ENCODE results near the gene TNFRSF1B.
A peak's percentile ranks its signal among the peaks of the same experiment; 100 is the strongest.

The TNFRSF1B gene

DNA sequence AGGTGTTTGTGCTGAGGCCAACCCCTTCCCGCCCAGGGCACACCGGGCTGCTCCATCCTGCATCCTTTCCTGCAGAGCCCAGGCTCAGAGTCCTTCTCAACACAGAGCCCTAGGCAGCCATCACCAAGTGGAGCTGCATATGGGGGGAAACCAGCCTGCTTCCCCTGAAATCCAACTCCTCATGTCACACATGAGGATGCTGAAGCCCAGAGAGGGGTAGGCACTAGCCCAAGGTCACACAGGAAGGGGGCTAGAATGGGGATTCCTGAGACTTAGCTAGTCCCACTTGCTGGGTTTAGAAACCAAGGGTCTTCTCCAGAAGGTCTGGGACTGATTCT, 5.5 kb upstream of the TNFRSF1B start:
- H3K27me3 ChIP-seq (ENCODE audit: control insufficient read depth in 3 of 3, insufficient read depth in 3 of 3, low read depth in 1 of 3, low read length in 3 of 3), result peaks cover 0 to 33% (median 2%) of the 10 kb centered on the region in 3 experiments
- H2BK15ac ChIP-seq (ENCODE audit: low read length), result no peak overlapping the region
- H3K4ac ChIP-seq (ENCODE audit: low read length), result no peak overlapping the region
- no peak for DNase-seq (ENCODE audit: low spot score)
- H3K4me1 ChIP-seq (ENCODE audit: control insufficient read depth in 2 of 2, insufficient read depth in 1 of 2, low read depth in 1 of 2, low read length in 2 of 2), result peaks cover 10 to 16% of the 10 kb centered on the region in 2 donors
- no peak overlapping the region for H4K91ac ChIP-seq (ENCODE audit: low read depth, low read length, poor library complexity)
- H3K4me2 ChIP-seq (ENCODE audit: insufficient read depth, low read length, poor library complexity, severe bottlenecking), result no peak overlapping the region
- H4K8ac ChIP-seq (ENCODE audit: low read depth, low read length), result no peak overlapping the region
- H3K14ac ChIP-seq (ENCODE audit: low read length), result no peak overlapping the region
- no peak overlapping the region for H3K23ac ChIP-seq (ENCODE audit: low read depth, low read length, poor library complexity)
- no peak overlapping the region for H2AFZ ChIP-seq (ENCODE audit: low read length)
- no peak overlapping the region for H2BK120ac ChIP-seq (ENCODE audit: low read depth, low read length)
- no CpG with 5 or more reads among the region's 2 CpGs for WGBS, 2 donors (ENCODE audit: extremely low coverage in 2 of 2, insufficient read length in 2 of 2, insufficient replicate concordance in 1 of 2)
- no peak overlapping the region for H2BK5ac ChIP-seq (ENCODE audit: low read length)
- H3K79me1 ChIP-seq (ENCODE audit: low read depth, low read length), result no peaks in the 10 kb centered on the region
- no peak overlapping the region for H2AK5ac ChIP-seq (ENCODE audit: low read depth, low read length)
- H3K36me3 ChIP-seq (replicated peaks in 1 of 2; ENCODE audit: control insufficient read depth in 2 of 2, insufficient read depth in 2 of 2, low read length in 2 of 2), result no peaks in the 10 kb centered on the region
- H3K18ac ChIP-seq (ENCODE audit: low read length), result no peak overlapping the region
- H3K4me3 ChIP-seq (ENCODE audit: low read length in 2 of 2), result no peak overlapping the region
- no peak overlapping the region for H3K27ac ChIP-seq (replicated peaks; ENCODE audit: low read length)
- no peaks in the 10 kb centered on the region for H3K9me3 ChIP-seq (replicated peaks in 1 of 2; ENCODE audit: control insufficient read depth in 2 of 2, insufficient read depth in 1 of 2, low read depth in 1 of 2, low read length in 2 of 2)
- H3K9ac ChIP-seq (ENCODE audit: low read depth, low read length, poor library complexity), result no peak overlapping the region
- no peak overlapping the region for H2BK12ac ChIP-seq (ENCODE audit: low read length)

DNA sequence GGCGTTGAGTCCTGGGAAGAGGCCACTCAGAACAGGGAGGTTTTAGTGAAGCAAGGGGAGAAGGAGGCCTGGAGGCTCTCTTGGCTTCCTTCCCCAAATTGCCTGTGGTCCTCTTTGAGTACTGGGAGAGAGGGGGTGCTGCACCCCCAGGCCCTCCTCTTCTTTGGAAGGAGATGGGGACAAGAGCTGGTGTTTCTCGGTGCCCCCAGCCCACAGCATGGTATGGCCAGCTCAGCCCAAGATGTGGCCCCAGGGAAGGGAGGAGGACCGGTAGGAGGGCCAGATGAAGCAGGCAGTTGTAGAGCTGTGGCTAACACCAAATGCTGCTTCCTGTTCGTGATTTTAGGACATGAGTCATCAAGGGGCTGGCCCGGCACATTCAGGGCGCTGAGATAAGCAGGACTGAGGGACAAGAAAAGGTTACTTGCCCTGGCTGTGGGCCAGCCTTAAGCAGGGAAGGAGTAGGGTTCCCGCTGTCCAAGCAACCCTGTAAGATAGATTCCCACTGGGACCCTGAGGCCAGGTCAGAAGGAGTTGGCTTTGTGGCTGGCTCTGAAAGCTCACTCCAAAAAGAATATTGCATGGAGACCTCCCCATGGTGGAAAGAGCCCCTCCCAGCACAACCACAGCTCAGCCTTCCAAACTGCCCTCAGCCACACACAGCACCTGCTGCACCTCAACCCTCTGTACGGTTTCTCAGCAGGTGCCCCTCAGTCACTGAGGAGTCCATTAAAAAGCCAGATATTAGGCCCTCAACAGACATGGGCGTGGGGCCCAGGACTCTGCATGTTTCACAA, 4.9 kb upstream of the TNFRSF1B start:
- DNase-seq (ENCODE audit: low spot score), result no peak

GRCh38 chr1:12162459-12163137, 4.2 kb upstream of the TNFRSF1B start:
- no peak overlapping the region for H2BK120ac ChIP-seq (ENCODE audit: low read depth, low read length)
- DNase-seq (ENCODE audit: low spot score), result no peak
- no peak overlapping the region for H2AFZ ChIP-seq (ENCODE audit: low read length)
- peak overlapping the region; percentile 88 for H2AK5ac ChIP-seq (ENCODE audit: low read depth, low read length)
- peaks cover 14 to 18% of the 10 kb centered on the region in 2 donors for H3K4me1 ChIP-seq (ENCODE audit: control insufficient read depth in 2 of 2, insufficient read depth in 1 of 2, low read depth in 1 of 2, low read length in 2 of 2)
- no peak overlapping the region for H3K9ac ChIP-seq (ENCODE audit: low read depth, low read length, poor library complexity)
- H3K18ac ChIP-seq (ENCODE audit: low read length), result no peak overlapping the region
- H3K4me2 ChIP-seq (ENCODE audit: insufficient read depth, low read length, poor library complexity, severe bottlenecking), result no peak overlapping the region
- H4K91ac ChIP-seq (ENCODE audit: low read depth, low read length, poor library complexity), result no peak overlapping the region
- peak overlapping the region; percentile 67 for H3K14ac ChIP-seq (ENCODE audit: low read length)
- no peak overlapping the region for H3K4me3 ChIP-seq (ENCODE audit: low read length in 2 of 2)
- no peak overlapping the region for H2BK12ac ChIP-seq (ENCODE audit: low read length)
- H3K4ac ChIP-seq (ENCODE audit: low read length), result no peak overlapping the region
- peak overlapping the region; percentile 51 for H3K23ac ChIP-seq (ENCODE audit: low read depth, low read length, poor library complexity)
- H2BK5ac ChIP-seq (ENCODE audit: low read length), result no peak overlapping the region
- no peak overlapping the region for H3K27ac ChIP-seq (replicated peaks; ENCODE audit: low read length)
- H3K9me3 ChIP-seq (replicated peaks in 1 of 2; ENCODE audit: control insufficient read depth in 2 of 2, insufficient read depth in 1 of 2, low read depth in 1 of 2, low read length in 2 of 2), result no peaks in the 10 kb centered on the region
- H3K36me3 ChIP-seq (replicated peaks in 1 of 2; ENCODE audit: control insufficient read depth in 2 of 2, insufficient read depth in 2 of 2, low read length in 2 of 2), result no peaks in the 10 kb centered on the region
- WGBS, 2 donors (ENCODE audit: extremely low coverage in 2 of 2, insufficient read length in 2 of 2, insufficient replicate concordance in 1 of 2), result no CpG with 5 or more reads among the region's 11 CpGs
- peaks cover 7 to 46% (median 12%) of the 10 kb centered on the region in 3 experiments for H3K27me3 ChIP-seq (ENCODE audit: control insufficient read depth in 3 of 3, insufficient read depth in 3 of 3, low read depth in 1 of 3, low read length in 3 of 3)
- H3K79me1 ChIP-seq (ENCODE audit: low read depth, low read length), result no peaks in the 10 kb centered on the region
- no peak overlapping the region for H4K8ac ChIP-seq (ENCODE audit: low read depth, low read length)
- peak overlapping the region; percentile 93 for H2BK15ac ChIP-seq (ENCODE audit: low read length)

More for the DNA sequence above, 4.9 kb upstream of the TNFRSF1B start:
- no peak overlapping the region for H2BK12ac ChIP-seq (ENCODE audit: low read length)
- H3K9ac ChIP-seq (ENCODE audit: low read depth, low read length, poor library complexity), result no peak overlapping the region
- H3K23ac ChIP-seq (ENCODE audit: low read depth, low read length, poor library complexity), result peak overlapping the region; percentile 25
- WGBS, 2 donors (ENCODE audit: extremely low coverage in 2 of 2, insufficient read length in 2 of 2, insufficient replicate concordance in 1 of 2), result no CpG with 5 or more reads among the region's 9 CpGs
- no peak overlapping the region for H2BK120ac ChIP-seq (ENCODE audit: low read depth, low read length)
- no peak overlapping the region for H4K91ac ChIP-seq (ENCODE audit: low read depth, low read length, poor library complexity)
- H2BK15ac ChIP-seq (ENCODE audit: low read length), result peak overlapping the region; percentile 93
- no peaks in the 10 kb centered on the region for H3K79me1 ChIP-seq (ENCODE audit: low read depth, low read length)
- no peak overlapping the region for H3K4me3 ChIP-seq (ENCODE audit: low read length in 2 of 2)
- H2AK5ac ChIP-seq (ENCODE audit: low read depth, low read length), result peak overlapping the region; percentile 88
- no peak overlapping the region for H3K27ac ChIP-seq (replicated peaks; ENCODE audit: low read length)
- no peak overlapping the region for H3K4me2 ChIP-seq (ENCODE audit: insufficient read depth, low read length, poor library complexity, severe bottlenecking)
- no peak overlapping the region for H4K8ac ChIP-seq (ENCODE audit: low read depth, low read length)
- H3K9me3 ChIP-seq (replicated peaks in 1 of 2; ENCODE audit: control insufficient read depth in 2 of 2, insufficient read depth in 1 of 2, low read depth in 1 of 2, low read length in 2 of 2), result no peaks in the 10 kb centered on the region
- no peak overlapping the region for H2AFZ ChIP-seq (ENCODE audit: low read length)
- no peak overlapping the region for H3K4ac ChIP-seq (ENCODE audit: low read length)
- H3K27me3 ChIP-seq (ENCODE audit: control insufficient read depth in 3 of 3, insufficient read depth in 3 of 3, low read depth in 1 of 3, low read length in 3 of 3), result peaks cover 0 to 38% (median 4%) of the 10 kb centered on the region in 3 experiments
- no peaks in the 10 kb centered on the region for H3K36me3 ChIP-seq (replicated peaks in 1 of 2; ENCODE audit: control insufficient read depth in 2 of 2, insufficient read depth in 2 of 2, low read length in 2 of 2)
- no peak overlapping the region for H3K14ac ChIP-seq (ENCODE audit: low read length)
- no peak overlapping the region for H2BK5ac ChIP-seq (ENCODE audit: low read length)
- H3K18ac ChIP-seq (ENCODE audit: low read length), result peak overlapping the region; percentile 73
- peaks cover 12 to 16% of the 10 kb centered on the region in 2 donors for H3K4me1 ChIP-seq (ENCODE audit: control insufficient read depth in 2 of 2, insufficient read depth in 1 of 2, low read depth in 1 of 2, low read length in 2 of 2)

DNA sequence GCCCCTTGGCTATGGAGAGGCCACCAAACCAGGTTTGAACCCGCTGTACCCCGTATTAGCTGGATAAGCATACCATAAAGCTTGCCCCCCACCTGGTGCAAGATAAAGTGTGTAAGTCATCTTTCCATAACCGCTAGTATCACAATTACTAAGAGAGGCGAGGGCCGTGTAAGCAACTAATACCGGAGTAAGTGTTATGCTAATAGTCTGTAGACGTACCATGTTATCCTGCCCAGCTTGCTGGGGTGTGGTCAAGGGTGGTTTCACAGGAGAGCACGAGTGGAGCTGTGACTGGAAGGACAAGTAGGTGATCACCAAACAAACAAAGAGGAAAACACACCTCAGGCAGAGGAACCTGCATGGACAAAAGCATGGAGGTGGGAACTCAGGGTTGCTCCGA, 3.6 kb upstream of the TNFRSF1B start:
- Histone ChIP-seq H3K23ac (ENCODE audit: low read depth, low read length, poor library complexity) (no peak overlapping the region), H3K14ac (ENCODE audit: low read length) (no peak overlapping the region), H3K79me1 (ENCODE audit: low read depth, low read length) (no peaks in the 10 kb centered on the region), H3K4ac (ENCODE audit: low read length) (no peak overlapping the region), H2AK5ac (ENCODE audit: low read depth, low read length) (peak overlapping the region; percentile 80), H3K27ac (replicated peaks; ENCODE audit: low read length) (no peak overlapping the region), H3K18ac (ENCODE audit: low read length) (no peak overlapping the region), H3K4me3 (ENCODE audit: low read length in 2 of 2) (no peak overlapping the region), H3K4me1 (ENCODE audit: control insufficient read depth in 2 of 2, insufficient read depth in 1 of 2, low read depth in 1 of 2, low read length in 2 of 2) (peaks cover 12 to 14% of the 10 kb centered on the region in 2 donors), H3K9ac (ENCODE audit: low read depth, low read length, poor library complexity) (no peak overlapping the region), H2BK5ac (ENCODE audit: low read length) (no peak overlapping the region), H4K8ac (ENCODE audit: low read depth, low read length) (no peak overlapping the region), H2BK12ac (ENCODE audit: low read length) (no peak overlapping the region), H3K36me3 (replicated peaks in 1 of 2; ENCODE audit: control insufficient read depth in 2 of 2, insufficient read depth in 2 of 2, low read length in 2 of 2) (no peaks in the 10 kb centered on the region), H3K27me3 (ENCODE audit: control insufficient read depth in 3 of 3, insufficient read depth in 3 of 3, low read depth in 1 of 3, low read length in 3 of 3) (peaks cover 7 to 52% (median 18%) of the 10 kb centered on the region in 3 experiments), H4K91ac (ENCODE audit: low read depth, low read length, poor library complexity) (no peak overlapping the region), H3K4me2 (ENCODE audit: insufficient read depth, low read length, poor library complexity, severe bottlenecking) (no peak overlapping the region), H3K9me3 (replicated peaks in 1 of 2; ENCODE audit: control insufficient read depth in 2 of 2, insufficient read depth in 1 of 2, low read depth in 1 of 2, low read length in 2 of 2) (no peaks in the 10 kb centered on the region), H2BK120ac (ENCODE audit: low read depth, low read length) (no peak overlapping the region), H2BK15ac (ENCODE audit: low read length) (no peak overlapping the region), H2AFZ (ENCODE audit: low read length) (no peak overlapping the region)
- DNase-seq (ENCODE audit: low spot score), result no peak
- WGBS, 2 donors (ENCODE audit: extremely low coverage in 2 of 2, insufficient read length in 2 of 2, insufficient replicate concordance in 1 of 2), result no CpG with 5 or more reads among the region's 9 CpGs

Measured in neuronal stem cell (in vitro differentiated cells).